HG03135 (cell line): ENCODE results near the gene PWWP2B.
A peak's percentile ranks its signal among the peaks of the same experiment; 100 is the strongest.
"Not testable (repeated sequence)": the region's sequence is repeated elsewhere in the genome, so short reads cannot be mapped to it uniquely, and the experiment has no call there.

Experiments
- ATAC-seq: cut with Tn5 transposase; IDR thresholded peaks from one replicate; pipeline ENCODE4 v1.9.1; 2021; ENCODE audit warnings: mild to moderate bottlenecking, moderate library complexity; ENCODE audit not compliant: unreplicated experiment

The PWWP2B gene

DNA sequence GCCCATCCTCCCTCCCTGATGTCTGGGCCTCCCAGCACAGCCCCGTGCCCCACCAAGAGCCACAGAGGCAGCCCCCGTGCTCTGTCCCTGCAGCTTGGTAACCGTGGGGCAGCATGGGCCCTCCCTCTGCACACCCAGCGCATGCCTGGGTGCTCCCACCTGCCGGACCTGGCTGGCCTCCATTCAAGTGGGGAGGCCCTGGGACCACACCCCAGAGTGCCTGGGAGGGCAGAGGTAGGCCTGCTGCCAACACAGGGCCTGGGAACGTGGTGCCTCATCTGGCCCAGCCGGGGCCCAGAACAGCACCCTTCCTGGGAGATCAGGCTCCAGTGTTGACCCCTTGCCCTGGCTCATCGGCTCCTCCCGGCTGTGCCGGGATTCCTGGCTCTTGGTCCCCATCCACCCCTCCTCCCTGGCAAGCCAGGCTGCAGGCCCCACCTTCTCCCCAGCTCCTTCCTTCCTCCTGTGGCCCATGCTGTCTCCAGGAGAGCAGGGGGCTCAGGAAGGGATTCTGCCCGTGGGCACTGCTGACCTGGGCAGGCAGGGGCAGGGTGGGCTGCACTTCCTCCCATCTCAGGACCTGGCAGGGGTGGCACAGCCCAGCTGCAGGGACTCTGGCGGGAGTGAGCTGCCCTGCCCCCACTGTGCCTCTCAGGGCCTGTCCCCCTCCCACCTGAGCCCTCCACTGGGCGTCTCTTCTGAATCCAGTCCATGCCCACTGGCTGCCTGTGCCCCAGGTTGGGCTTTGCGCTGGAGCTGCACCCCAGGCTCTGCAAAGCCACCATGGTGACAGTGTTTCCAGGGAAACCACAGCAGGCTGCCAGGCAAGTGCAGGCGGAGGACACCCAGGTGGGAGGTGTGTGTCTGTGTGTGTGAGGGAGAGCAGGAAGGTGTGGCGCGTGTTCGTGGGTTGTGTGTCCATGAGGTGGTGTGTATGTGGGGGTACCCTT lies 32.6 kb downstream of the PWWP2B start:
- no peak for ATAC-seq

DNA sequence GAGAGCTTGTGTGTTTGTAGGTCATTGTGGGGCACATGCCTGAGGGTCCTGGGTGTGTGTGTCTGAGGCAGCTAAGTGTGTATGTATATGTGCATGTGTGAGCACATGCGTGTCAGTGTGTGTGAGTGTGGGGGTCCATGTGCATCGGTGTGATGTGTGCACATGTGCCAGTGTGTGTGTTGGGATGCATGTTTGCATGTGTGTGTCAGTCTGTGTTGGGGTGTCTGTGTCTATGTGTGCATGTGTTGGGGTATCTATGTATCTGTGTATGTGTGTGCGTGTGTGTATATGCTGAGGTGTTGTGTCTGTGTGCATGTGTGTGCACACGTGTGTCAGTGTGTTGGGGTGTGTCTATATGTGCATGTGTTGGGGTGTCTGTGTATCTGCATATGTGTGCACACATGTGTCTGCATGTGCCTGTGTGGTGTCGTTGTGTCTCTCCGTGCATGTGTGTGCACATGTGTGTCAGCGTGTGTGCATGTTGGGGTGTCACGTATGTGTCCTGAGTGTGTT lies 33.3 kb downstream of the PWWP2B start:
- ATAC-seq: no peak

GRCh38 chr10:132430861-132431271 lies 33.9 kb downstream of the PWWP2B start:
- ATAC-seq: no peak

DNA sequence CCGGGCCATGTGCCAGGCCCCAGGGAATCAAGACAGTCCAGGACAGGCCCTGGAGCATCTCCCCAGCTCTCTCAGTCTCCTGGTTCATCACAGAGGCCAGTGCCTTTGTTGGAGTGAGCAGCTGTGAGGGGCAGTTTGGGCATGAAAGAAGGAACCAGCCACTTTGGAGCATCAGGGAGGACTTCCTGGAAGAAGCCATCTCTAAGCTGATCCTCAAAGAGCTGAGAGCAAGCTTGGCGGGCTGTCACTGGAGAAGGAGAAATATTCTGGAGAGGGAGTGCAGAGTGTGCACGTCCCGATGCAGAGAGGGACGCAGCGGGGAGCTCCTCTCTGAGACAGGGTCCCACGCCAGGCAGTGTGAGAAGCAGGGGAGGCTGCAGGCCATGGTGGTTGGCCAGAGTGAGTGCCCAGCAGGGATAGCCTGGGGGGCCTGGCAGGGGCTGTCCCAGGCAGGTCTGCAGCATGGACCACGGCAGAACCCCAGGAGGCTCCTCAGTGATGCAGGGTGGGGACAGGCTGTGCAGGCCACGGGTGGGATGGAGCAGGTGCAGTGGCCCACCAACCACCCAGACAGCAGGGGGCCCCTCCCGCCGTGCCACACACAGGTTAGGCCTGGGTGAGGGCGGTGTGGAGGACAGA lies 34.7 kb downstream of the PWWP2B start:
- ATAC-seq: no peak

GRCh38 chr10:132432176-132432540 lies 35.2 kb downstream of the PWWP2B start:
- no peak for ATAC-seq

DNA sequence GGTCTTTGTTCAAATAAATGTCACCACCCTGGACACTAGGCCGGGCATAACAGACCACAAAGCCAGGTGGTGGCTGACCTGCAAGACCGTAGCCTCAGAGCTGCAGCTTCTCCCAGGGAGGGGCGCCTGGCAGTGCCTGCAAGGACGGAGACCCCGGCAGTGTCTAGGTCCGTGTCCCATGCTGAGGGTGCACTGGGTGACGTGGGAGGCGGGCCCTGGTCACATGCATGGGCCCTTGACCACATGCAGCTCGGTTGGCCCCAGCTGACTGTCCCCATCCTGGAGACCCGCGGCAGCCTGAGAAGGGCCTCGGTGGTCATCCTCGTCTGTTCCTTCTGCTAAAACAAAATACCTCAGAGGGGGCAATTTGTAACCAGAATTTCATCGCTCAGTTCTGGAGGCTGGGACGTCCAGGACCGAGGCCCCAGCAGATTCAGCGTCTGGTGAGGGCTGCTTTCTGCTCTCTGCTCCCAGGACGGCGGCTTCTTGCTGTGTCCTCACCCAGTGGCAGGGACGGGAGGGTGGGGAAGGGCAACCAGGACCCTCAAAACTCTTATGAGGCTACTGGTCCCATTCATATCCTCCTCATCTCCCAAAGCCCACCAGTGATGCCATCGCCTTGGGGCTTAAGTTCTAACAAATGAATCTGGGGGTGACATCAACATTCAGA lies 36.8 kb downstream of the PWWP2B start:
- ATAC-seq: no peak

DNA sequence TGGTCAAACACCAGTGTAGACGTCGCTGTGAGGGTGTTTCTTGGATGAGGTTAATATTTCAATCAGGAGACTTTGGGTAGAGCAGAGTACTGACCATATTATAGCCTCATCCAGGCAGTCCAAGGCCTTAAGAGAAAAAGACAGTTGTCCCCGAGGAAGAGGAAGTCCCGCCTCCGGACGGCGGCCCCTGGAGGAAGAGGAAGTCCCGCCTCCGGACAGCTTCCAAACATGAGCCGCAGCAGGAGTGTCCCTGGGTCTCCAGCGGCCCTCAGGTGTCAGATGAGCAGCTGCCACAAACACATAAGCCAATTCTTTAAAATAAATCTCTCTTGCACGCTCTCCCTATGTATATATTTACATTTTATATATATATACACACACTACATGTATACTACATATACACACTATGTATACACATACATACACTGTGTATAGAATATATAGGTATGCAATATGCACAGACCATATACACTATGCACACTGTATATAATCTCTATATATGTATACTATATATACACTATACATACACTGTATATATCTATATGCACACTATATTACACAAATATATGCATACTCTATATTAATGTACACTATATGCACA lies 37.5 kb downstream of the PWWP2B start:
- no peak for ATAC-seq

- ATAC-seq: not testable (repeated sequence)
Observed at GRCh38 chr10:132435320-132435719, 38.3 kb downstream of the PWWP2B start.

GRCh38 chr10:132436096-132436495 lies 39.1 kb downstream of the PWWP2B start:
- not testable (repeated sequence) for ATAC-seq

- no peak for ATAC-seq
Observed at GRCh38 chr10:132436861-132437410, 39.9 kb downstream of the PWWP2B start.

DNA sequence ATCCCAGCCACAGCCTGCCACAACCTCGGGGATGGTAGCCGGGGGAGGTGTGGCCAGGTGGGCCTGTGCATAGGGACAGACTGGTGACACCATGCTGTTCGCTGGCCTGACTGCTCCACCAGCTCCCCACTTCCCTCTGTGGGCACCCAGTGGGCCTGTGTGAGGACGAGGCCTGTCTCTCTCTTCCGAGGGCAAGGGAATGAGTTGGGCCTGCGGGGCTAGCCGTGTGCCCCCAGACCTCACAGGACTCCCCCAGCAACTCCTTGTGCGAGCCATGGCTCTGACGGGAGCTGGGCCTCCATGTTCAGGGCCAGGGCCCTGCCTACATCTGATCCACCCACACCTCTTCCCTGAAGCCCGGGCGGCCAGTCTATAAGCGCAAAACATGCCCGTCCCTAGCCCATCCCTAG lies 40.5 kb downstream of the PWWP2B start:
- no peak for ATAC-seq

DNA sequence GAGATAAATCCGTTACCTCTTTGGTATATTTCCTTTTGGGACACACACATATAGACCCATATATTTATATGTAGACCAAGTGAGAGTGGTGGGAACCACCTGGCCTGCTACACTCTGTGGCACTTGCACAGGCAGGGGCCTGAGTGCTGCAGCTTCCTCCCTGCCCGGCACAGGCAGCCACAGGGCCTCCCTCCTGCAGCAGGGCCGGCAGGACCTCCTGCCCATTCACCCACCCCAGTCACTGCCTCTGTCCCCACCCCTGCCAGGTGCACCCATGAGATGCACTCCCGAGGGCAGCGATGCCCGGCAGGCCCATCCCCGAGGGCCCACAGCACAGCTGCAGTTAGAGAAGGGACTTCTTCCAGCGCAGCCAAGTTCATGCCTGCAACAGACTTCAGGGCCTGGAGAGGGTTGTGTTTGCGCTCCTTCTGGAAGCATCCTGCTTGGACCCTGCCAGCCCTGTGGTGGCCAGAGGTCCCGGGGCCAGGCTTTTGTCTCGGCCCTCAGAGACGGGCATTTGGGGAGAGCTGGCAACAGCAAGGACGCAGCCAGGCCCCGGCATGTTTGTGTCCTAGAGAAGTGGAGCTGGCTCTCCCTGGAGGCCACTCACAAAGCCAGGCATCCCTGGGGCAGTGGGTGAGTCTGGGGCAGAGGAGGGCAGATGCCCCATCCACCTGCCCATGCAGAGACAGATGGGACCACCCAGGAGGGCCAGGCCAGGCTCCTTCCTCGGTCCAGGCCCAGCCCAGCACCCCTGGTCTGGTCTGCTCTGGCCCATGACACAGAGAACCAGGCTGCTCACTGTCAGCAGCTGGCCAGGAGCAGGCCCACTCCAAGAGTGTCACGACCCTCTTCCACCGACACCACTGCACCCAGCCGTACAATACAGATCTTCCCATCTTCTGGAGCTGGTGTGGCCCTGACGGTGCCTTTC lies 41.4 kb downstream of the PWWP2B start:
- no peak for ATAC-seq

GRCh38 chr10:132439025-132439388 lies 42.0 kb downstream of the PWWP2B start:
- ATAC-seq: no peak

DNA sequence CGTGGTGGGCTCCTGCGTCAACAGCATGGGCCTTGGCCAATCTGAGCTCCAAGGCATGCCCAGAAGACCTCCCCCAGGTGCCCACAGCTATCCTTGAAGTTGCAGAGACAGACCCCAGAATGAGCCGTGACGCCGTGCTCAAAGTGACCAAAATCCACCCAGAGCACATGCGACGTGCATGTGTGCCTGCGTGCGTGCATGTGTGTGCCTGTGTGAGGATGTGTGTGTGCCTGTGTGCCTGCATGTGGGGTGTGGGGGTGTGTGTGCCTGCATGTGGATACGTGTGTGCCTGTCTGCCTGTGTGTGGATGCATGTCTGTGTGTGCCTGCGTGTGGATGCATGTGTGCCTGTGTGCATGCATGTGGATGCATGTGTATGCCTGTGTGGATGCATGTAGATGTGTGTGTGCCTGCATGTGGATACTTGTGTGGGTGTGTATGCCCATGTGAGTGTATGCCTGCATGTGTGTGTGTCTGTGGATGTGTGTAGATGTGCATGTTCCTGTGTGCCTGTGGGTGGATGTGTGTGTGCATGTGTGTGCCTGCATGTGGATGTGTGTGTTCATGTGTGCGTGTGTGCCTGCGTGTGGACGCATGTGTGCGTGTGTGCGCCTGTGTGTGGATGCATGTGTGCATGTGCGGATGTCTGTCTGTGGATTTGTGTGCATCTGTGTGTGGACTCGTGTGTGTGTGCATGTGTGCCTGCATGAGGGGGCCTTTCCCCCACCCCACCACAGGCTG lies 42.6 kb downstream of the PWWP2B start:
- ATAC-seq: no peak

DNA sequence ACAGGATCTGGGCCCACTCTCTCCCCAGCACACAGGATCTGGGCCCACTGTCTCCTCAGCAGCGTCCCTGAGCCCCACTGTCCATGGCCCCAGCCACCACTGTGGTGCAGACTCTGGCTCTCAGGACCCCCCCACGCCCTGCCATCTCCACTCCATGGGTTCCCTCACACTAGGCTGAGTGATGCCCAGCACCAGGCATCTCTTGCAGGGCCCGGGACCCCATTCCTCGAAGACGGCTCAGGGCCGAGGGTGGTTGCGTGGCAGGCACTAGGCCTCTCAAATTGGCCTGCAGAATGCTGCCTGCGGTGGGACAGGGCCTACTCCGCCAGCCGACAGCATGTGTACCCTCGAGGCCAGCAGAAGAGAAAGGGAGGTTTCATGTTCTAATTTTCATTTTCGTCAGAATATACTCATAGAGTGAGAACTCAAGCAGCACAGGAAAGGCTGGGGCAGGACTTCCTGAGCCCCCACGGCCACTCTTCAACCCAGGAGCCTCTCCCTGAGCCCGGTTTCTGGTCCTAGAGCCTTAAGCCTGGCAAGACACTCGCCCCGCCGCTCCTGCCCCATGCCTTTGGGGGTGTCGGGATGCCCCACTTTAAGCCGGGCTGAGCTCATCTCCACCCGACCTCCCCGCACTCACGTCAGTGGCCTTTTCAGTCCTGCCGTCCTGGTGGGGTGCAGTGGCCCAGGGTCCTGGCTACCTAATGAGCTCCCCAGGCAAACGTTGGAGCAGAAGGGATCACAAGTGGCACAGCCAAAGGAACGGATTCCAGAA lies 44.0 kb downstream of the PWWP2B start:
- no peak for ATAC-seq

- no peak for ATAC-seq
Observed at GRCh38 chr10:132441818-132442524, 45.0 kb downstream of the PWWP2B start.

GRCh38 chr10:132442636-132443035 lies 45.6 kb downstream of the PWWP2B start:
- no peak for ATAC-seq

- peak; percentile 46 for ATAC-seq
Observed at GRCh38 chr10:132443605-132443982, 46.6 kb downstream of the PWWP2B start.
